ENCODE data around the gene COX4I2.

Gene COX4I2

DNA sequence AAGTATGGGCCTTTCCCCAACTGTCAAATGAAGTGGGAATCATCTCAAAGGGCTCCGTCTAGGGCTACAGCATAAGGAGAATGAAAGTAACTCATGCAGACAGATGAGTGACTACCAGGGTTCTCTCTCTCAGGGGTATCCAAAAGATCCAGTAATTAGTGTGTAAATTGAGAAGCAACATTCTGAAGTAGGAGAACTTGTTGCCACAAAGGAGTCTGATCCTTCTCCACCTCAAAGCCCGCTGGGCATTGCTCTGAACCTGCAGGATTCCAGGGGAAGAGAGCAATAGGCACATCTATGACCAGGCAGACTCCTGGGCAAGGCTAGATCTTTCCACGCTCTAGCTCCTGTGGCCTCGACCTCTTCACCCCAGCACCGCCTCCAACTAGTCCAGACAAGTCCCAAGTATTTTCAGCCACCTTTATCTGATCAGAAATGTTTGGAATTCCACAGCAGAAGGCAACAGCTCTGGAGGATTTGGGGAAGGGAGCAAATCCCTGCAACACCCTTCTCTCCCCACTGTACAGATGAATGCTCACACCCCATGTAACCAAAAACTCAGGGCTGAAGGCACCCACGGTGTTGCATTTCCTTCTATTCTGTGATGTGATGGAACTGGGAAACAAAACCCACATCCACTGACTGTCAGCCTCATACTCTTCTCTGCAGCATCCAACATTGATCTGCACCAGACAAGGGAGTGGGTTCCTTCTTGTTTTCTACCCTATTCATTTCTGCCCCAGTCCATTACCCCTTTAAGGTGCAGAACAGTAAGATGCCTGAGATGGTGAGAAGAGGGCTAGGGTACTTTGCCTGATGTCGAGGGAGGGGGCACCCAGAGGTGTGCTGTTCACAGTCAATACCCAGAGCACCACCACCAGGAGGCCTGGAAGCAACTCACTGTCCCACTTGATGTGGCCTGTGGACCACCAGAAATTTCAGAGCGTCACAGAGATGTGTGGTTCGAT is 41.0 kb downstream of the COX4I2 start:
- no peak for DNase-seq

DNA sequence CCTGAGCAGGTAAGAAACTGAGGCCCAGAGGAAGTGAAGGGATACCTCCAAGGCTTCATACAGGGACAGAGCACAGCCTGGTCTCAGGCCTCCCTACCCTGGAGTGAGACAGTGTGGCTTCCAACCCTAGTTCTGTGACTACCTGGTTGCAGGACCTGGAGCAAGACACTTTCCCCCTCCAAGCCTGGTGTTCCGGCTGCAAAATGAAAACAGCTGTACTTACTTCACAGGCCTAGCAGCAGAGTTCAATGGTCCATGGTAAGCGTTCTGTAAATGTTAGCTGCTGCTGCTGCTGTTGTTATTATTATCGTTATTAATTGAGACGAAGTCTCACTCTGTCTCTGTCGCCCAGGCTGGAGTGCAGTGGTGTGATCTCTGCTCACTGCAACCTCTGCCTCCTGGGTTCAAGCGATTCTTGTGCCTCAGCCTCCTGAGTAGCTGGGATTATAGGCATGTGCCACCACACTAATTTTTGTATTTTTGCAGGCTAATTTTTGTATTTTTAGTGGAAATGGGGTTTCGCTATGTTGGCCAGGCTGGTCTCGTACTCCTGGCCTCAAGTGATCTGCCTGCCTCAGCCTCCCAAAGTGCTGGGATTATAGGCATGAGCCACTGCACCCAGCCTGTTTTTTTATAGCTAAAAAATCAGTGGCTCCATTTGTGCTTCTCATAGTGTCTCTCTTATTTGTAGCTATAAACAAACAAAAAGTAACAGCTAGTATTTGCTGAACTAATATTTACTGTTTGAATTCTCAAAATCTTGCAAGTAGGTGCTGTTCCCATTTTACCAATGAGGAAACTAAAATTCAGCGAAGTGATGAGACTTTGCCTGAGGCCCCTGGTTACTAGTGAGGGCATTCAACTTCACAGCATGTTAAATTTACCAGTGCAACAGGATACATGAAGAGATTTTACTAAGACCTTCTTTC is 41.9 kb downstream of the COX4I2 start:
- no peak for DNase-seq

DNA sequence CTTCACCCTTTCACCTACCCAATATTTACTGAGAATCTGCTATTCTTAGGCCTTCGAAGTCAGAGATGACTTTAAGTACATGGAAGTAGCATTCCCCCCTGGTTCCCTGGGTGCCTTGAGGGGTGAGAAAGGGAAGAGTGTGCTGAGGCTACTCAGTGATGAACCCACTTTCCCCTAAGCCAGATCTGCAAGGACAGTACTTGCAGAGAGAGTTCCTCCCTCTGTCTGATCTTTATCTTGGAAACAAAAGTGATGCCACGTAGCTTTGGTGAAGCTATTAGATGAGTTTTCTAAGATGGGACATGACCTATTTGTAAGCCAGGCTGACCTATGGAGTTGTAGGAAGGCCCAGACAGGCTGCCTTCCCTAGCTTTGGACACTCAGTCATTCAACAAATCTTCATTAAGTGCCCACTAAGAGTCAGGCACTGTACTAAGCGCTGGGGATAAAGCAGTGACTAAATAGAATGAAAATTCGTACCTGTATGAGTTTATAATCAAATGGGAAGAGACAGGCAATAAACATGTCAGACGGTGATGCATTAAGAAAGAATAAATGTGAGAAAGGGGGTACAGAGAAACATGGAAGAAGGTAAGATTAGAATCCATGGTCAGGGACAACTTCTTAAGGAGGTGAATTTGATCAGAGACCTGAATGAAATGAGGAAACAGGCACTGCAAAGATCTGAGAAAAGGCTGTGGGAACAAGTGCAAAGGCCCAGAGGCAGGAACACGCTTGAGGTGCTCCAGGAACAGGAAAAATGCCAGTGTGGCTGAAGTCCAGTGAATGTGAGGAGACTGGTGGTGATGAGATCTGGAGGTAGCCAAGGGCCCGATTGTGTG is 42.8 kb downstream of the COX4I2 start:
- no peak for DNase-seq

DNA sequence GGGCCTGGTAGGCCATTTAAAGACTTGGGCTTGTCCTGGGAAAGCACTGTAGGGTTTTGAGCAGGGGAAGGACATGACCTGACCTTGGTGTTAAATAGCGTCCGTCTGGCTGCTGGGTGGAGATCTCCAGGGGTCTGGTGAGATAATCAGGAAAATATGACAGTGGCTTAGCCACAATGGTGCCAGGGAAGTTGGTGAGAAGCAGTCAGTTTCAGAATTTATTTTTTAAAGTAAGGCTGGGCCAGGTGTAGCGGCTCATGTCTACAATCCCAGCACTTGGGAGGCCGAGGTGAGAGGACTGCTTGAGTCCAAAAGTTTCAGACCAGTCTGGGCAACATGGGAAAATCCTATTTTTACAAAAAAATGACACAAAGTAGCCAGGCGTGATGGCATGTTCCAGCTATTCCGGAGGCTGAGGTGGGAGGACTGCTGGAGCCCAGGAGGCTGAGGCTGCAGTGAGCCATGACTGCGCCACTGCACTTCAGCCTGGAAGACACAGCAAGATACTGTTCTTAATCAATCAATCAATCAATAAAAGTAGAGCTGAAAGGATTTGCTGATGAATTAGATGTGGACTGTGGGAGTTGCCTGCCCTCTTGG is 43.5 kb downstream of the COX4I2 start:
- DNase-seq: no peak

DNA sequence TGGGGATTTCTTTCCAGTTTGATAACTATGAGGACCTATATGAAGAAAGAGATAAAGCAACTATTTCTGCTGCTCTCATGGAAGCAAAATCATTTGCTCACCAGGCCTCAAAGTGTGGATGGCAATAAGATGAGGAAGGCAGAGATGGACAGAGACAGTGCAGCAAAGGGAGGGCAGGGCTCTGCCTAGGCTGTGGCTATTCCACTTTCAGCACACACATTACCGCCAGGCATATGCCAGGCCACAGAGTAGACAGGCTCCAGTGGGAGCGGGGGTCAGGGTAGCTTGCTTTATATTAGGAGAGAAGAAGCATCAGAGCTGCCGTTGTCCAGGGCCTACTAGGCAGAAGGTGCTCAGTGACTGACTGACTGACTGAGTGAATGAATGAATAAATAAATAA is 44.1 kb downstream of the COX4I2 start:
- no peak for DNase-seq

DNA sequence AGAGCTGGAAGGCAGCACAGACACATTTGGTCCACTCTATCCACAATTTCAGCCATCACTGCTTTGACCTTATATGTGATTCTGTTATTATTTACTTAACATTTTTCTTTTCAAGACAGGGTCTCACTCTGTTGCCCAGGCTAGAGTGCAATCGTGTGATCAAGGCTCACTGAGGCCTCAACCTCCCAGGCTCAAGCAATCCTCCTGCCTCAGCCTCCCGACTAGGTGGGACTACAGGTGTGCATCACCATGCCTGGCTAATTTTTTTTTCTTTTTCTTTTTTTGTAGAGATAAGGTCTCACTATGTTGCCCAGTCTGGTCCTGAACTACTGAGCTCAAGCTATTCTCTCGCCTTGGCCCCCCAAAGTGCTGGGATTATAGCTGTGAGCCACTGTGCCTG is 44.6 kb downstream of the COX4I2 start:
- DNase-seq: no peak

DNA sequence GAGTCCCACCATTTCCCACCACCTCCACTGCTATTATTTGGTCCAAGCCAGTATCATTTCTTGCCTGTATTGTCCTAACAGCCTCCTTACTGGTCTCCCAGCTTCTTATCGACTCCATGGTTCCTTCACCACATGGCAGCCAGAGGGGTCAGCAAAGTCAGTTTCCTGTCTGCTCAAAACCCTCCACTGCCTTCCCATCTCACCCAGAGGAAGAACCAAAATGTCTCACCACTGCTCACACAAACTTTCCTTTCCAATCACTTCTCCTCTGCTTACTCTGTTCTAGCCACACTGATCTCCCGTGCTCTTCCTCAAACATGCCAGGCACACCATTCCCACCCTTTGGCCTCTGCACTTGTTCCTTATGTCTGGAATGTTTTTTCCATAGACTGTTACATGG is 45.2 kb downstream of the COX4I2 start:
- DNase-seq: no peak

DNA sequence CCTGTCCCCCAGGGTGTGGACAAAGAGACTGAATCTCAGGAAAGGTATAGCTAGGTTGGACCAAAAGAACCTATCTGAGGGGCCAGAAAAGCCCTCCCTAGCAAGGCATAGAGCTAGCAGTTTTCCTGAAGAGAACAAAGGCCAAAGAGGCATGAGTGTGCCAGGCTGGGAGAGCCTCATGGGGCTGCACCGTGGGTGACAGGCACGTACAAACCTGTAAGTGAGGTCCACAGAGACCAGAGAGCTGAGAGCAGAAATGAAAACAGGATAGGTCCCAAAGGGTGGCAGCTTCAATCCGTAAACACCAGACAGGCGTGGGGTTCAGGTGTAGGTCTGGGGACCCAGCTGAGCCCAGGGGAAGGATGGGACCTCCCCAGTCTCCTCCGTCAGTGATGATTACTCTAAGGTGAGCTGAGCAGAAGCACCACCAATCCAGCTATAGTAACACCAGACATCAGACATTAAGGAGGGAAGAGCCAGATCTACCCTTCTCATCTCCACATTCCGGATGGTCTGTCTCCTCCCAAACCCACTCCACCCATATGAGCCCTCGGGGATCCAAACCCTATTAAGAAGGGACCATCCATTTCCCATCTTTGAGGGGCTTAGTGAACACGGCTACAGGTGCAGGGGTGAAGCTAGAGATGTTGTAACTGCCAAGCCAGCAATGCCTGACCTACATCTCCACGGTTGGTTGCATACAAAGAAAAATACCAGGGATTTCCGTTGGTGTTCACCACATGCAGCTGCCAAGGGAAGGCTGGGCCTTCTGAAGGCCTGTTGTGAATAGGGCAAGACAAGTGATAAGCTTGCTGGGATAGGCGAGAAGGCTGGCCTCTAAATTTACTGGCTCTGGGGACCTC is 46.7 kb downstream of the COX4I2 start:
- no peak for DNase-seq

DNA sequence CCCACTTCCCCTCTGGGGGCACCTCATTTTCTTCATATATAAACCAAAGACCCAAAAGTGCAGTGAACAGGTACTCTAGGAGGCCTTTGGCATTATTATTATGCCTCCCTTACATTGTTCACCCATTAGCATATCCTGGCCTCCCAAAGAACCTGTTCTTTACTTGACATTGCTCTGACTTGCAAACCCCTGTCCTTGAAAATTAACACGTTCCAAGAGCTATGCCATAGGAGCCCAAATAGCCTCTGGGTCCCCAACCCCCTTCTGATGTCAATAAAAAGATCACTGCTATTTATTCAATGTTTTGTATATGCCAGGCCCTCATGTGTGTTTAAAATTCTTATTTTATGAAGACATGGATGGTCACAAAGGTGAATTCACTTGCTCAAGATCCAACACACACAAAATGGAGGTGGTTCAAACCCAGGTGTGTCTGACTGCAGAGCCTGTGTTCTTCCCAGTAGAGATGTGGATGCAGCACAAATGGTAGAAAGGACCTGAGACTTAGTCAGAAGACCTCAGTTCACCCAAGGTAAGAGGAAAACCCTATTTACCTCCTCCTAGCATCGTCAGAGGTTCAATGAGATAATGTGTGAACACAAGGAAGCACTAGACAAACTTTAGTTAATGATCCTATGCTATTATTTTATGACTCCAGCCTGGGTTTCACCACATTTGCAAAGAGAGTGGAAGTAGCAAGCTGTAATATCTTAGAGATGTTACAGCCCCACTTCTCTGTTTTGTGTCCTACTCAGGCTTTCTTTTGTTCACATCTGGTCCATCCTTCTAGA is 48.3 kb downstream of the COX4I2 start:
- DNase-seq: no peak

DNA sequence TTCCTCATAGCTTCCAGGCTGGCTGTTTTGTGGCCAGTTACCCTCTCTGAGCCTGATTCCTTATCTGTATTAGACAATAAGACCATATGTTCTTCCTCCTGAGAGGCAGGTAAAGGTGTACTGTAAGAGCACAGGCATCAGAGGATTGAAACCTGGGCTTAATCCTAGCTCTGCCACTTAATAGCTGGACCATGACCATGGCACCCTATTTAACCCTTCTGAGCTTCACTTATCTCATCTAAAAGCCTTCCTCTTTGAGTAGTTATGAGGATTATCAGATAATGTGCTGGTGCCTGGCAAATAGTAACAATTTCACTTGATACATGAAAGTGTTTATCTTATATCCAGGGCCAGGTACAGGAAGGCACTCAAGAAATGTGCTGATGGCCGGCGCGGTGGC is 50.1 kb downstream of the COX4I2 start:
- no peak for DNase-seq

DNA sequence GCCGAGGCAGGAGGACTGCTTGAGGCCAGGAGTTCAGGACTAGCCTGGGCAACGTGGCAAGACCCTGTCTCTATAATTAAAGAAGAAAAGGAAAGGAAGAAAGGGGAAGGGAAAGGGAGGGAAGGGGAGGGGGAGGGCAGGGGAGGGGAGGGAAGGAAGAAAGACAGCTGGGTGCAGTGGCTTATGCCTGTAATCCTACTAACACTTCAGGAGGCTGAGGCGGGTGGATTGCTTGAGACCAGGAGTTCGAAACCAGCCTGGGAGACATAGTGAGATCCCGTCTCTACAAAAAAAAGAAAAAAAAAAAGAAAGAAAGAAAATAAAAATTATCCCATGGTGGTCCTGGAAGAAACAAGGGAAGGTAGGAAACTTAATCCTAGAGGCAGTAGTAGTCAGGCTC is 51.4 kb downstream of the COX4I2 start:
- no peak for DNase-seq

DNA sequence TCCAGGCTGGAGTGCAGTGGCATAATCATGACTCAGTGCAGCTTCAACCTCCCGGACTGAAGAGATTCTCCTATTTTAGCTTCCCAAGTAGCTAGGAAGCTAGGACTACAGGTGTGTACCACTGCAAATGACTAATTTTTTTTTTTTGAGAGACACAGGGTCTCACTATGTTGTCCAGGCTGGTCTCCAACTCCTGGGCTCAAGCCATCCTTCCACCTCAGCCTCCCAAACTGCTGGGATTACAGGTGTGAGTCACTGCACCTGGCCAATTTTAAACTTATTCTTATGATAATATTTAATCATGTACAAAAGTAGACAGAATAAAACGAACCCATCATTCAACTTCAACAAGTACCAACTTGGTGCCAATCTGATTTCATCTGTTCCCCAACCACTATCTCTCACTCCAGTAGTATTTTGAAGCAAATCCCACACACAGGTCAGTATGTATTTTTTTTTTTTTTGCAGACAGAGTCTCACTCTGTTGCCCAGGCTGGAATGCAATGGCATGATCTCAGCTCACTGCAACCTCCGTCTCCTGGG is 52.5 kb downstream of the COX4I2 start:
- DNase-seq: no peak

DNA sequence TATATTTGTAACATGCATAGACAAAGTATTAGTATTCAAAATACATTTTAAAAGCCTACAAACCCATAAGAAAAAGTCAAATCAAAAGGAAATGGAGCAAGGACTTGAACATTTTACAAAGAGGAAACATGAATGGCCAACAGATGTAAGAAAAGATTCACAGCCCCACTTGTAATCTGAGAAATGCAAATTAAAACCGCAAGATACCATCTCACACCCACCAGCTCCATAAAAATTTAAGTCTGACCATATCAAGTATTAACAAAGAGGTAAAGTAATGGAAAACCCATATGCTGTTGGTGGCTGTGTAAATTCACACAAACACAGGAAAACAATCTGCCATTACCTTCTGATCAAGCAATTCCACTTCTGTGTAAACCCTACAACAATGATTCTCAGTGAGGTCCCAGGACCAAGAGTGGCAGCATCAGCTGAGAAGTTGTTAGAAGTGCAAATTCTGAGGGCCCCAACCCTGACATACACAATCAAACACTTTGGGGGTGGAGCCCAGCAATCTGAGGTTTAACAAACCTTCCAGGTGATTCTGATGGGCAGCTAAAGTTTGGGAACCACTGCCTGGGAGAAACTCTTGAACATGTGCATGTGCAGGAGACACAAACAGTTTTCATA is 54.0 kb downstream of the COX4I2 start:
- DNase-seq: peak; percentile 30

DNA sequence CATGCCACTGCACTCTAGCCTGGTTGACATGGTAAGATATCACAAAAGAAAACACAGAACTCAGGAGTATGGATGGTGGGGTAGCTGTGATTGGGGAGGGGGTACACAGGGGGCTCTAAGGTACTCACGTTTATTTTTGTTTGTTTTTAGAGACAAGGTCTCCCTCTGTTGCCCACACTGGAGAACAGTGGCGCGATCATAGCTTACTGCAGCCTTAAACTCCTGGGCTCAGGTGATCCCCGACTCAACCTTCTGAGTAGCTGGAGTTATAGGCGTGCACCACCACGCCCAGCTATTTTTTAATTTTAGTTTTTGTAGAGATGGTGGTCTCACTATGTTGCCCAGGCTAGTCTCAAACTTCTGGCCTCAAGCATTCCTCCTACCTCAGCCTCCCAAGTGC is 55.7 kb downstream of the COX4I2 start:
- no peak for DNase-seq

DNA sequence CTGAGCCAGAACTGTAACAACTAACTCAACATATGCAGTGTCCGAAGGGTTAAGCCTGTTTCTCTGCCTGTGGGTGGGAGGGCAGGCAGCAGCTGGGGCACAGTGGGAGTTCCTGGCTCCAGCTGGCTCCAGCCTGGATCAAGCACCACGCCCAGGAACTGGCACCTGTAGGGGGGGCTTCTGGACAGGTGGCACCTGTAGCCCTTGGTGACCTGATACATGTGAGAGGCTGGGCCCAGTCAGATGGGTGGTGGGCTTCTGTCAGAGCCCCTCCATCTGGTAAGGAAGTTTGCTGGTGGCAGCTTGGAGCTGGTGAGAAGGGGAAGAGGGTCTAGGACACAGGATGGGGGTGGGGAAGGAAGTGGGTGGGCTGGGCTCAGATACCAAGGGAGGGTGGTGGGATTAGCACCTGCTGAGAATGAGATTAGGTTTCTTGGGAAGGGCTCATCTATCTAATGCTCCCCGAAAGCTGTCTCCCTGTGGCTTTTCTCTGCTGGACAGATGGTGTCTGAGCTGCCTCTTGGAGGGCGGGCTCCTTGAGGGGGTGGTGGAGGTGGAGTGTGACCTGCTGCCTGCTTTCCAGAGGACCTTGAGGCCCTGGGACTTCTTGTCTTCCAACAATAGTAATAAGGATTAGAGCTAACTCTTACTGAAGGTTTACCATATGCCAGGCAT is 56.4 kb downstream of the COX4I2 start:
- DNase-seq: no peak

All from HCEC 1CT (cell line).